Measurements from ENCODE around the gene SERGEF. TPM values are rescaled to one million over a fixed set of nuclear protein-coding genes. Genes with fewer than 3 reads are reported as not detected.
A peak's percentile ranks its signal among the peaks of the same experiment; 100 is the strongest.

The SERGEF gene
- total and polyA plus RNA-seq, 10 of the 15 experiments (the other 5 are each of a cell fraction or from before 2014, with no cell fraction given), result 14.6 to 27.8 (median 22.4) TPM

GRCh38 chr11:17915500-17916143 is 97.2 kb downstream of the SERGEF start:
- H3K9ac ChIP-seq (ENCODE audit: control insufficient read depth, insufficient read depth, low read length), result no peak overlapping the region
- TF ChIP-seq TCF7 (IDR thresholded peaks at IDR 0.05; ENCODE audit: borderline replicate concordance) (no peak), IKZF1 (conservative IDR thresholded peaks at IDR 0.05) (no peak), NFYA (IDR thresholded peaks at IDR 0.05; ENCODE audit: borderline replicate concordance, low read depth, low read length) (no peak), CBX5 (IDR thresholded peaks at IDR 0.05; ENCODE audit: low read depth) (no peak), ZNF384 (IDR thresholded peaks at IDR 0.05; ENCODE audit: borderline replicate concordance, low read depth, low read length) (no peak), ZBED1 (IDR thresholded peaks at IDR 0.05; ENCODE audit: borderline replicate concordance) (no peak), TCF3 (IDR thresholded peaks at IDR 0.05; ENCODE audit: borderline replicate concordance, insufficient read depth, low read depth, low read length) (no peak)
- ChIA-PET CTCF (interaction anchor here (1.5 kb wide), 1 partner anchor 12 kb away, joined by 4 read pairs; no protein-coding TSS in a partner anchor), RAD21 (ENCODE audit: unreplicated experiment) (no interaction called here), POLR2A (interaction anchor here (0.6 kb wide), 1 partner anchor 34 kb away, joined by 3 read pairs; no protein-coding TSS in a partner anchor), SMC1A (ENCODE audit: uncharacterized antibody, unreplicated experiment) (interaction anchor here (1.1 kb wide), 1 partner anchor 10 kb away, joined by 3 read pairs; no protein-coding TSS in a partner anchor)
- no peaks in the 10 kb centered on the region for H3K4me1 ChIP-seq (ENCODE audit: control insufficient read depth, insufficient read depth, low read length)
- intact Hi-C loops (cut with micrococcal nuclease; ENCODE audit: unreplicated experiment) (no loop called here), in situ Hi-C loops (cut with MboI) (no loop called here)
- H4K20me1 ChIP-seq (ENCODE audit: control insufficient read depth, insufficient read depth), result no peaks in the 10 kb centered on the region
- H3K27me3 ChIP-seq (replicated peaks in 1 of 2; ENCODE audit: control insufficient read depth in 2 of 2, insufficient read depth in 2 of 2, low read length in 1 of 2), result no peaks in the 10 kb centered on the region
- no peak for FAIRE-seq
- no peak overlapping the region for H3K4me2 ChIP-seq (ENCODE audit: control insufficient read depth, insufficient read depth)
- H3K9me3 ChIP-seq (replicated peaks; ENCODE audit: control insufficient read depth, insufficient read depth, low read length), result no peaks in the 10 kb centered on the region
- peaks cover 0 to 4% of the 10 kb centered on the region in 2 experiments; a peak in 3 of 4 replicates for H3K36me3 ChIP-seq (ENCODE audit: control insufficient read depth in 2 of 2, insufficient read depth in 2 of 2, low read length in 1 of 2)
- DNase-seq (ENCODE audit: low read depth, low spot score), result no peak
- no peak overlapping the region for H3K27ac ChIP-seq (ENCODE audit: control insufficient read depth, insufficient read depth)
- WGBS (ENCODE audit: insufficient coverage, insufficient replicate concordance, low lambda C conversion rate, missing lambda C conversion rate), result 58% methylated on average over 3 of the region's 3 CpGs
- no peak for ATAC-seq
- H3K79me2 ChIP-seq (ENCODE audit: control insufficient read depth, insufficient read depth, low read length), result no peaks in the 10 kb centered on the region
- no peak overlapping the region for H2AFZ ChIP-seq (ENCODE audit: control insufficient read depth, low read depth, low read length)
- no TSS peak for BruUV-seq (replicated peaks)
- H3K4me3 ChIP-seq, result no peak overlapping the region

DNA sequence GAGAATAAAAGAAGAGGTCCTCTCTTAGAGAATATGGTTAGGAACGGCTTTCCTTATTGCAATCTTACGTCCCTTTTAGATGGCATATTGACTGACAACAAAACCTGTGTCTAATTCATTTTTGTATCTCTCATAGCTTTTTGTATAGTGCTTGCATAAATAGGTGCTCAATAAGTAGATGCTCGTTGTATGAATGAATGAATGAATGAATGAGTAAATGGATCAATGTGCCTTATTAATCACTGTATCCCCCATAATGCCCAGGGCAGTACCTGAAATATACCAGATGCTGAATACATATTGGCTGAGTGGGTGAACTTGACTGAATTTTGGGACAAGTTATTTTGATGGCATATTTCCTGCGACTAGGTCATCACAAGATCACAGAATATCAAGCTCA is 97.9 kb downstream of the SERGEF start:
- POLR2A ChIA-PET, result interaction anchor here (0.6 kb wide), 1 partner anchor 33 kb away, joined by 3 read pairs; no protein-coding TSS in a partner anchor
- no TSS peak for BruUV-seq (replicated peaks)
- WGBS (ENCODE audit: insufficient coverage, insufficient replicate concordance, low lambda C conversion rate, missing lambda C conversion rate), result 79% methylated on average over 4 of the region's 4 CpGs

More for the DNA sequence above, 97.9 kb downstream of the SERGEF start:
- Histone ChIP-seq H2AFZ (ENCODE audit: control insufficient read depth, low read depth, low read length) (no peak overlapping the region), H3K27me3 (replicated peaks in 1 of 2; ENCODE audit: control insufficient read depth in 2 of 2, insufficient read depth in 2 of 2, low read length in 1 of 2) (no peaks in the 10 kb centered on the region), H3K4me1 (ENCODE audit: control insufficient read depth, insufficient read depth, low read length) (no peaks in the 10 kb centered on the region), H3K79me2 (ENCODE audit: control insufficient read depth, insufficient read depth, low read length) (no peaks in the 10 kb centered on the region), H3K4me3 (no peak overlapping the region), H3K36me3 (ENCODE audit: control insufficient read depth in 2 of 2, insufficient read depth in 2 of 2, low read length in 1 of 2) (peaks cover 0 to 4% of the 10 kb centered on the region in 2 experiments; a peak in 3 of 4 replicates), H3K27ac (ENCODE audit: control insufficient read depth, insufficient read depth) (no peak overlapping the region), H3K4me2 (ENCODE audit: control insufficient read depth, insufficient read depth) (no peak overlapping the region), H4K20me1 (ENCODE audit: control insufficient read depth, insufficient read depth) (no peaks in the 10 kb centered on the region), H3K9ac (ENCODE audit: control insufficient read depth, insufficient read depth, low read length) (no peak overlapping the region), H3K9me3 (replicated peaks; ENCODE audit: control insufficient read depth, insufficient read depth, low read length) (no peaks in the 10 kb centered on the region)
- ChIA-PET SMC1A (ENCODE audit: uncharacterized antibody, unreplicated experiment) (interaction anchor here (1.0 to 1.8 kb wide), 3 partner anchors 9 to 15 kb away, joined by 3 to 4 read pairs (median 3); no protein-coding TSS in a partner anchor), CTCF (interaction anchor here (1.1 to 3.3 kb wide), 3 partner anchors 12 to 184 kb away, joined by 4 to 12 read pairs (median 5); no protein-coding TSS in a partner anchor), RAD21 (ENCODE audit: unreplicated experiment) (no interaction called here)
- ATAC-seq, result no peak
- no peak for FAIRE-seq
- DNase-seq (ENCODE audit: low read depth, low spot score), result no peak
- TF ChIP-seq NR2C2 (IDR thresholded peaks at IDR 0.05; ENCODE audit: borderline replicate concordance, control insufficient read depth, insufficient read length, low read depth) (no peak), ZNF24 (IDR thresholded peaks at IDR 0.05) (peak; percentile 59; the same call in 1 of the 2 replicates)
- intact Hi-C loops (cut with micrococcal nuclease; ENCODE audit: unreplicated experiment), result no loop called here
- in situ Hi-C loops (cut with MboI), result no loop called here
